Ovary (tissue), 3 donors: ENCODE measurements around the gene TMEM59L.

Source experiments
- CTCF ChIP-seq, 3 donors: fragments of 450-650 bp in 2 of 3; fragments of 200-600 bp in 1 of 3; IDR thresholded peaks; one replicate each; pipeline versions ENCODE4 v1.5.1 to v1.8.0; 2016 to 2022; ENCODE audit warnings: antibody characterized with exemption in 3 of 3, mild to moderate bottlenecking in 1 of 3
- EP300 ChIP-seq: sonication (generic); formaldehyde crosslinking; IDR thresholded peaks from one replicate; pipeline ENCODE4 v1.6.1; 2017; ENCODE audit warnings: antibody characterized with exemption
- donor health status: DM: no; HTN: no; CAD: no.

GRCh38 chr19:18667531-18668251, 55.0 kb downstream of the TMEM59L start:
- TF ChIP-seq CTCF (IDR thresholded peaks at IDR 0.05), result no peak
- no peak for TF ChIP-seq EP300
